HCT116 (cell line): ENCODE data around the gene ZSCAN9. TPM values are rescaled to one million over a fixed set of nuclear protein-coding genes. Genes with fewer than 3 reads are reported as not detected.

ENCODE experiments used
- ATAC-seq: fragments of 200-7000 bp; cut with Tn5 transposase; 2 replicates; pipeline ENCODE4 v1.9.1; 2020; ENCODE audit warnings: mild to moderate bottlenecking, moderate library complexity
- BruUV-seq: library from RNA; stranded (reverse); fragments of 400-500 nt; replicated peaks from 2 replicates; lab custom pipeline; 2021; lab: Mats Ljungman, UMichigan
- CTCF ChIA-PET: fragments of 300-600 bp; sonication (Branson Sonifier 250); formaldehyde crosslinking; loops from one replicate; lab custom pipeline; 2021; ENCODE audit warnings: antibody characterized with exemption; lab: Charles Lee
- POLR2A ChIA-PET: fragments of 300-600, 350-600 bp; sonication (Branson Sonifier 250); formaldehyde crosslinking; loops from one replicate; lab custom pipeline; 2021; ENCODE audit warnings: antibody characterized with exemption; lab: Charles Lee
- RAD21 ChIA-PET, 2 experiments: fragments of 300-600 bp; sonication (Branson Sonifier 250); formaldehyde crosslinking; loops; one replicate each; lab custom pipeline; 2023; ENCODE audit warnings: low total read pairs in 2 of 2; ENCODE audit not compliant: uncharacterized antibody in 2 of 2, unreplicated experiment in 2 of 2, low non-redundant PET in 1 of 2; lab: Charles Lee
- DNase-seq: peaks from one replicate; pipeline ENCODE4 v3.0.0-alpha.2; 2010; ENCODE audit warnings: low read depth, low spot score
- H2AFZ ChIP-seq: fragments of 200-600 bp; shearing (Covaris generic), sonication (generic); 2 replicates; pipeline ENCODE4 v1.6.1; 2017; ENCODE audit warnings: low read depth, mixed run types, mixed read lengths, antibody characterized with exemption, low read length; ENCODE audit not compliant: poor library complexity, severe bottlenecking
- H3K27ac ChIP-seq: 2 replicates; pipeline ENCODE4 v1.5.1; 2012; ENCODE audit warnings: low read depth, low read length
- H3K27me3 ChIP-seq: fragments of 200-600 bp; sonication (generic); 2 replicates; pipeline ENCODE4 v1.6.1; 2016; ENCODE audit warnings: mixed run types, low read length, mixed read lengths; ENCODE audit not compliant: insufficient read depth
- H3K36me3 ChIP-seq, 2 experiments: fragments of 200-500 bp in 1 of 2; fragments of 200-600 bp in 1 of 2; sonication (Bioruptor generic) in 1 of 2; sonication (generic) in 1 of 2; 2 replicates each; pipeline versions ENCODE4 v1.5.1 to v1.6.1; 2014 to 2016; ENCODE audit warnings: low read length in 2 of 2, inconsistent platforms in 1 of 2, mixed read lengths in 1 of 2, mixed run types in 1 of 2; ENCODE audit not compliant: insufficient read depth in 2 of 2, control insufficient read depth in 1 of 2
- H3K4me1 ChIP-seq, 2 experiments: fragments of 200-600 bp in 1 of 2; sonication (generic) in 1 of 2; 2 replicates each; pipeline versions ENCODE4 v1.5.1 to v1.6.1; 2012 to 2017; ENCODE audit warnings: low read length in 2 of 2, inconsistent platforms in 1 of 2, mild to moderate bottlenecking in 1 of 2, mixed read lengths in 1 of 2, mixed run types in 1 of 2, moderate library complexity in 1 of 2; ENCODE audit not compliant: insufficient read depth in 2 of 2, control insufficient read depth in 1 of 2
- H3K4me2 ChIP-seq: fragments of 200-600 bp; sonication (generic); 2 replicates; pipeline ENCODE4 v1.6.1; 2017; ENCODE audit warnings: mixed run types, low read length, mixed read lengths
- H3K4me3 ChIP-seq, 2 experiments: fragments of 200-600 bp in 1 of 2; sonication (generic) in 1 of 2; replicated peaks in 1 of 2; 2 replicates each; pipeline ENCODE4 v1.5.1; 2011 to 2016; ENCODE audit warnings: low read length in 2 of 2, control low read depth in 1 of 2, low read depth in 1 of 2, mild to moderate bottlenecking in 1 of 2, mixed read lengths in 1 of 2, mixed run types in 1 of 2
- H3K79me2 ChIP-seq: fragments of 200-600 bp; sonication (generic); 2 replicates; pipeline ENCODE4 v1.6.1; 2017; ENCODE audit warnings: mild to moderate bottlenecking, mixed run types, low read length, moderate library complexity, mixed read lengths; ENCODE audit not compliant: insufficient read depth
- H3K9ac ChIP-seq: fragments of 200-600 bp; sonication (generic); 2 replicates; pipeline ENCODE4 v1.6.1; 2016; ENCODE audit warnings: low read length, mixed read lengths
- H3K9me2 ChIP-seq: fragments of 200-600 bp; sonication (generic), shearing (Covaris generic); 2 replicates; pipeline ENCODE4 v1.6.1; 2017; ENCODE audit warnings: mixed run types, mild to moderate bottlenecking, moderate library complexity; ENCODE audit not compliant: insufficient read depth
- H3K9me3 ChIP-seq, 2 experiments: fragments of 200-500 bp in 1 of 2; fragments of 200-600 bp in 1 of 2; sonication (Bioruptor generic) in 1 of 2; sonication (generic) in 1 of 2; 2 replicates each; pipeline ENCODE4 v1.6.1; 2014 to 2017; ENCODE audit warnings: low read length in 2 of 2, mixed read lengths in 2 of 2, inconsistent platforms in 1 of 2, low read depth in 1 of 2, mild to moderate bottlenecking in 1 of 2, mixed run types in 1 of 2, moderate library complexity in 1 of 2; ENCODE audit not compliant: control insufficient read depth in 1 of 2, insufficient read depth in 1 of 2
- H4K20me1 ChIP-seq: fragments of 200-600 bp; sonication (generic), shearing (Covaris generic); 2 replicates; pipeline ENCODE4 v1.6.1; 2017; ENCODE audit warnings: mixed run types, mild to moderate bottlenecking, moderate library complexity; ENCODE audit not compliant: insufficient read depth
- CBX3 ChIP-seq: IDR thresholded peaks from 2 replicates; pipeline ENCODE4 v1.6.1; 2012; ENCODE audit warnings: low read depth
- CEBPB ChIP-seq: IDR thresholded peaks from 2 replicates; pipeline ENCODE4 v1.6.1; 2012; ENCODE audit warnings: low read depth
- EGR1 ChIP-seq: IDR thresholded peaks from 2 replicates; pipeline ENCODE4 v1.6.1; 2012; ENCODE audit warnings: low read depth
- EZH2 ChIP-seq: fragments of 200-600 bp; sonication (generic); IDR thresholded peaks from 2 replicates; pipeline ENCODE4 v1.6.1; 2017; ENCODE audit warnings: antibody characterized with exemption, mixed run types
- EZH2phosphoT487 ChIP-seq: fragments of 200-600 bp; IDR thresholded peaks from 2 replicates; pipeline ENCODE4 v1.6.1; 2018; ENCODE audit warnings: antibody characterized with exemption, borderline replicate concordance
- FOSL1 ChIP-seq: IDR thresholded peaks from 2 replicates; pipeline ENCODE4 v1.6.1; 2012; ENCODE audit warnings: low read depth
- JUND ChIP-seq: IDR thresholded peaks from 2 replicates; pipeline ENCODE4 v1.6.1; 2012
- POLR2AphosphoS5 ChIP-seq: IDR thresholded peaks from 2 replicates; pipeline ENCODE4 v1.6.1; 2011; ENCODE audit warnings: mild to moderate bottlenecking, low read depth, low read length, moderate library complexity
- RAD21 ChIP-seq: IDR thresholded peaks from 2 replicates; pipeline ENCODE4 v1.6.1; 2012; ENCODE audit warnings: low read depth, mild to moderate bottlenecking
- SP1 ChIP-seq: IDR thresholded peaks from 2 replicates; pipeline ENCODE4 v1.6.1; 2012; ENCODE audit warnings: low read depth
- SRF ChIP-seq: IDR thresholded peaks from 2 replicates; pipeline ENCODE4 v1.6.1; 2012; ENCODE audit warnings: low read depth
- YY1 ChIP-seq: IDR thresholded peaks from 2 replicates; pipeline ENCODE4 v1.6.1; 2011; ENCODE audit warnings: low read length, low read depth, moderate library complexity, mild to moderate bottlenecking; ENCODE audit not compliant: insufficient replicate concordance; ENCODE audit errors: extremely low read depth
- intact Hi-C: fragments of 100-400 bp; cut with micrococcal nuclease; formaldehyde crosslinking; loops from 2 replicates; pipeline ENCODE4 v1.10.0; 2022
- total RNA-seq: library from RNA; stranded (reverse); gene quantifications from one replicate; pipeline ENCODE4 v1.2.1, GENCODE V29; 2021; ENCODE audit not compliant: unreplicated experiment
- TF ChIP-seq, protein P1 (sequence below): IDR thresholded peaks from 2 replicates; pipeline ENCODE4 v1.6.1; 2012
- TF ChIP-seq, protein P2 (sequence below): IDR thresholded peaks from 2 replicates; pipeline ENCODE4 v1.6.1; 2011; ENCODE audit warnings: mild to moderate bottlenecking, low read length, moderate library complexity; ENCODE audit not compliant: insufficient replicate concordance; ENCODE audit errors: extremely low read depth
- TF ChIP-seq, protein P3 (sequence below): IDR thresholded peaks from 2 replicates; pipeline ENCODE4 v1.6.1; 2012

The ZSCAN9 gene
- total RNA-seq, 1 experiment from 2014 or later, result 10.8 TPM

DNA sequence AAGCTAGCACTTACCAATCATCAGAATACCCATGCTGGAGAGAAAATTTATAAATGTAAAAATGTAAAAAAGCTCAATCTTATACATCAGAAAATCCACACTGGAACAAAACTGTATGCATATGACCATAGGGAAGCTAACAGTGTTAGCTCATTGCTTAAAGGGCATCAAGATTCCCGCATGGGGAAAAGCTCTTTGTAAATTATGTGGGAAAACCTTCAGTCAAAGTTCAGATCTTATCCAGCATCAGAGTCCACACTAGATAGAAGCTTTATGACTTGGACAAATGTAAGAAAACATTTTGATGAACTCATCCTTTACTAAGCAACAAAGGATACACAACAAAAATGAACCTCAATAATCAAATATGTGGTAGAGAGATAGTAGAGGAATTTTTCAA, 48.7 kb upstream of the ZSCAN9 start (continued):
- TF ChIP-seq, protein P1, sequence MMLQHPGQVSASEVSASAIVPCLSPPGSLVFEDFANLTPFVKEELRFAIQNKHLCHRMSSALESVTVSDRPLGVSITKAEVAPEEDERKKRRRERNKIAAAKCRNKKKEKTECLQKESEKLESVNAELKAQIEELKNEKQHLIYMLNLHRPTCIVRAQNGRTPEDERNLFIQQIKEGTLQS, result no peak
- no peak for TF ChIP-seq SRF
- no peak for TF ChIP-seq JUND
- no peak for TF ChIP-seq CBX3
- TF ChIP-seq YY1, result no peak
- TF ChIP-seq EGR1, result no peak
- TF ChIP-seq SP1, result no peak
- TF ChIP-seq RAD21, result no peak

DNA sequence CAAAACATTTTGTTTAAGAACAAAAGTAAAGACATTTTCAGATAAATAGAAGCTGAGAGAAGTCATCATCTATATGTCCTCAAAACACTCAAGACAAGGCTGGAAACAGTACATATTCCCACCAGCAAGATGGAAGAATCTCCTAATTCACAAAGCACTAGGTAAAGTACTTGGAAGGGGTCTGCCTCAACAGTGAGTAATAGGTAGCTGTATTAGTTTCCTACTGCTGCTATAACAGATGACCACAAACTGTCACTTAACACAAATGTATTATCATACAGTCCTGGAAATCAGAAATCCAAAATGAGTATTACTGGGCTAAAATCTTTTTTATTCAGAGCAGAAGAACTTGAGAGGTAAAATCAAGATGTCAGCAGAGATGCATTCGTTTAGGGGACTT, 42.8 kb upstream of the ZSCAN9 start:
- Histone ChIP-seq H3K36me3 (no peaks in the 10 kb centered on the region), H3K4me2 (no peak overlapping the region), H3K79me2 (no peaks in the 10 kb centered on the region), H3K9me3 (peaks cover 3 to 4% of the 10 kb centered on the region in 2 experiments; a peak in 3 of 4 replicates), H3K4me3 (no peak overlapping the region), H4K20me1 (no peaks in the 10 kb centered on the region), H3K4me1 (no peaks in the 10 kb centered on the region), H3K9ac (no peak overlapping the region), H3K9me2 (no peaks in the 10 kb centered on the region), H3K27me3 (no peaks in the 10 kb centered on the region), H3K27ac (no peak overlapping the region), H2AFZ (no peak overlapping the region)
- ATAC-seq (no peak), DNase-seq (no peak)
- no TSS peak for BruUV-seq
- ChIA-PET POLR2A (no interaction called here), RAD21 (no interaction called here), CTCF (no interaction called here)
- intact Hi-C loops, result no loop called here
- no peak for TF ChIP-seq CEBPB
- no peak for TF ChIP-seq POLR2AphosphoS5
- no peak for TF ChIP-seq EZH2
- no peak for TF ChIP-seq FOSL1
- TF ChIP-seq, protein P1, result no peak
- TF ChIP-seq EGR1, result no peak
- no peak for TF ChIP-seq EZH2phosphoT487
- TF ChIP-seq YY1, result no peak
- TF ChIP-seq, protein P2, sequence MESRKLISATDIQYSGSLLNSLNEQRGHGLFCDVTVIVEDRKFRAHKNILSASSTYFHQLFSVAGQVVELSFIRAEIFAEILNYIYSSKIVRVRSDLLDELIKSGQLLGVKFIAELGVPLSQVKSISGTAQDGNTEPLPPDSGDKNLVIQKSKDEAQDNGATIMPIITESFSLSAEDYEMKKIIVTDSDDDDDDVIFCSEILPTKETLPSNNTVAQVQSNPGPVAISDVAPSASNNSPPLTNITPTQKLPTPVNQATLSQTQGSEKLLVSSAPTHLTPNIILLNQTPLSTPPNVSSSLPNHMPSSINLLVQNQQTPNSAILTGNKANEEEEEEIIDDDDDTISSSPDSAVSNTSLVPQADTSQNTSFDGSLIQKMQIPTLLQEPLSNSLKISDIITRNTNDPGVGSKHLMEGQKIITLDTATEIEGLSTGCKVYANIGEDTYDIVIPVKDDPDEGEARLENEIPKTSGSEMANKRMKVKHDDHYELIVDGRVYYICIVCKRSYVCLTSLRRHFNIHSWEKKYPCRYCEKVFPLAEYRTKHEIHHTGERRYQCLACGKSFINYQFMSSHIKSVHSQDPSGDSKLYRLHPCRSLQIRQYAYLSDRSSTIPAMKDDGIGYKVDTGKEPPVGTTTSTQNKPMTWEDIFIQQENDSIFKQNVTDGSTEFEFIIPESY, result no peak
- TF ChIP-seq, protein P3, sequence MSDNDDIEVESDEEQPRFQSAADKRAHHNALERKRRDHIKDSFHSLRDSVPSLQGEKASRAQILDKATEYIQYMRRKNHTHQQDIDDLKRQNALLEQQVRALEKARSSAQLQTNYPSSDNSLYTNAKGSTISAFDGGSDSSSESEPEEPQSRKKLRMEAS, result no peak
